Measurements from ENCODE around the gene HOXA11.

DNA sequence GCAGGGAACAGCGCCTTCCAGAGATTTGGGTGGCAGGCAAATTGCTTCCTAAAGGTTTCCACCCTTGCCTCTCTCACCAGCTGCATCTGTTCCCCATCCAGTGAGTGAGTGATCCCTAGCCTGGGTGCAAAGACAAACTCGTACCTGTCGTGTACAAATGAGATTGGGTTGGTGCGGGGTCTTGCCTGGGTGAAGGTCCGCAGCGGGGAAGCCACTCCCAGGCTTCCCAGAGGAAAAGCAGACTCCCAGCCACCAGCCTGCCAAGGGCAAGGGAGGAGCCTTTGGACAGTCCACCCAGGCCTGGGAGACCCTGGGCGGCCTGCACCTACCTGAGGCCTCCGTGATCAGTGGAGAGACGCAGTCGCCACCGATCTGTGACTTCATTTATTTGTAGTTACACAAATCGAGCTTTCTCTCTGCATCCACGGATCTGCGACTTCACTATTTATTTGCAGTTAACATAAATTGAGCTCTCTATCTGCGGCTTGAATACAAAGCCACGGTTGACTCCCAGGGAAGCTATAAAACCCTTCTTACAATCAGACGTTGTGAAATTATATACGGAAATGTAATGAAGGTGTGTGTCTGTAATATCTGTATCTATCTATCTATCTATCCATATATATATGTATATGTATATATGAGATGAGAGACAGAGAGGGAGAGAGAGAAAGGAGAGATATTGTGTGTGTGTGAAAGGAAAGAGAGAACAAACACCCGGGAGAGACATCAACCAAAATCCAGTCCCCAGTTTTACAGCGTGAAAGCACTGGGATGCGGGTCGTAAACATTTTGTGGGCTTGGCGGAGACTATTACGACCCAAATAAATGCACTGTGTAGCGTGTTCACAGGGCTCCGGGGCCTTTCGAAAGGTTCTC, 25.5 kb downstream of the HOXA11 start:
- no peak for TF ChIP-seq FOXJ3 (CRISPR knock-in tag; IDR thresholded peaks at IDR 0.05; ENCODE audit: borderline replicate concordance)
- TF ChIP-seq, protein P1, sequence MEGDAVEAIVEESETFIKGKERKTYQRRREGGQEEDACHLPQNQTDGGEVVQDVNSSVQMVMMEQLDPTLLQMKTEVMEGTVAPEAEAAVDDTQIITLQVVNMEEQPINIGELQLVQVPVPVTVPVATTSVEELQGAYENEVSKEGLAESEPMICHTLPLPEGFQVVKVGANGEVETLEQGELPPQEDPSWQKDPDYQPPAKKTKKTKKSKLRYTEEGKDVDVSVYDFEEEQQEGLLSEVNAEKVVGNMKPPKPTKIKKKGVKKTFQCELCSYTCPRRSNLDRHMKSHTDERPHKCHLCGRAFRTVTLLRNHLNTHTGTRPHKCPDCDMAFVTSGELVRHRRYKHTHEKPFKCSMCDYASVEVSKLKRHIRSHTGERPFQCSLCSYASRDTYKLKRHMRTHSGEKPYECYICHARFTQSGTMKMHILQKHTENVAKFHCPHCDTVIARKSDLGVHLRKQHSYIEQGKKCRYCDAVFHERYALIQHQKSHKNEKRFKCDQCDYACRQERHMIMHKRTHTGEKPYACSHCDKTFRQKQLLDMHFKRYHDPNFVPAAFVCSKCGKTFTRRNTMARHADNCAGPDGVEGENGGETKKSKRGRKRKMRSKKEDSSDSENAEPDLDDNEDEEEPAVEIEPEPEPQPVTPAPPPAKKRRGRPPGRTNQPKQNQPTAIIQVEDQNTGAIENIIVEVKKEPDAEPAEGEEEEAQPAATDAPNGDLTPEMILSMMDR (IDR thresholded peaks at IDR 0.05) = no peak
- TF ChIP-seq, protein P2, sequence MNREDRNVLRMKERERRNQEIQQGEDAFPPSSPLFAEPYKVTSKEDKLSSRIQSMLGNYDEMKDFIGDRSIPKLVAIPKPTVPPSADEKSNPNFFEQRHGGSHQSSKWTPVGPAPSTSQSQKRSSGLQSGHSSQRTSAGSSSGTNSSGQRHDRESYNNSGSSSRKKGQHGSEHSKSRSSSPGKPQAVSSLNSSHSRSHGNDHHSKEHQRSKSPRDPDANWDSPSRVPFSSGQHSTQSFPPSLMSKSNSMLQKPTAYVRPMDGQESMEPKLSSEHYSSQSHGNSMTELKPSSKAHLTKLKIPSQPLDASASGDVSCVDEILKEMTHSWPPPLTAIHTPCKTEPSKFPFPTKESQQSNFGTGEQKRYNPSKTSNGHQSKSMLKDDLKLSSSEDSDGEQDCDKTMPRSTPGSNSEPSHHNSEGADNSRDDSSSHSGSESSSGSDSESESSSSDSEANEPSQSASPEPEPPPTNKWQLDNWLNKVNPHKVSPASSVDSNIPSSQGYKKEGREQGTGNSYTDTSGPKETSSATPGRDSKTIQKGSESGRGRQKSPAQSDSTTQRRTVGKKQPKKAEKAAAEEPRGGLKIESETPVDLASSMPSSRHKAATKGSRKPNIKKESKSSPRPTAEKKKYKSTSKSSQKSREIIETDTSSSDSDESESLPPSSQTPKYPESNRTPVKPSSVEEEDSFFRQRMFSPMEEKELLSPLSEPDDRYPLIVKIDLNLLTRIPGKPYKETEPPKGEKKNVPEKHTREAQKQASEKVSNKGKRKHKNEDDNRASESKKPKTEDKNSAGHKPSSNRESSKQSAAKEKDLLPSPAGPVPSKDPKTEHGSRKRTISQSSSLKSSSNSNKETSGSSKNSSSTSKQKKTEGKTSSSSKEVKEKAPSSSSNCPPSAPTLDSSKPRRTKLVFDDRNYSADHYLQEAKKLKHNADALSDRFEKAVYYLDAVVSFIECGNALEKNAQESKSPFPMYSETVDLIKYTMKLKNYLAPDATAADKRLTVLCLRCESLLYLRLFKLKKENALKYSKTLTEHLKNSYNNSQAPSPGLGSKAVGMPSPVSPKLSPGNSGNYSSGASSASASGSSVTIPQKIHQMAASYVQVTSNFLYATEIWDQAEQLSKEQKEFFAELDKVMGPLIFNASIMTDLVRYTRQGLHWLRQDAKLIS (CRISPR knock-in tag; IDR thresholded peaks at IDR 0.05; ENCODE audit: borderline replicate concordance) = no peak

Measured in WTC11 (cell line).